H1 (cell line): Measurements from ENCODE around the gene APOBEC3G. TPM values are rescaled to one million over a fixed set of nuclear protein-coding genes. Genes with fewer than 3 reads are reported as not detected.

Experiments used
- ATF2 ChIP-seq: IDR thresholded peaks from 2 replicates; pipeline ENCODE4 v1.6.1; 2012; ENCODE audit warnings: low read length, inconsistent platforms
- BCL11A ChIP-seq, 2 experiments: IDR thresholded peaks; one replicate each; pipeline ENCODE4 v1.6.1; 2011; ENCODE audit warnings: low read depth in 2 of 2, low read length in 2 of 2, mild to moderate bottlenecking in 2 of 2
- CBX8 ChIP-seq: fragments of 300-800, 300-1000 bp; sonication (generic); IDR thresholded peaks from 2 replicates; pipeline ENCODE4 v1.7.1; 2016; ENCODE audit warnings: low read depth, low read length, borderline replicate concordance
- CHD2 ChIP-seq: IDR thresholded peaks from 2 replicates; pipeline ENCODE4 v1.6.1; 2012; ENCODE audit warnings: low read length, improper control_type of control experiment
- CHD7 ChIP-seq: fragments of 300-600 bp; sonication (generic); IDR thresholded peaks from 2 replicates; pipeline ENCODE4 v1.7.1; 2012; ENCODE audit warnings: low read length, moderate library complexity, mild to moderate bottlenecking, inconsistent platforms; ENCODE audit not compliant: insufficient replicate concordance
- JUN ChIP-seq: IDR thresholded peaks from 2 replicates; pipeline ENCODE4 v1.6.1; 2011; ENCODE audit warnings: low read depth, mild to moderate bottlenecking, improper control_type of control experiment, low read length
- MAFK ChIP-seq: IDR thresholded peaks from 2 replicates; pipeline ENCODE4 v1.6.1; 2012; ENCODE audit warnings: low read depth, mild to moderate bottlenecking, improper control_type of control experiment, low read length
- POU5F1 ChIP-seq: IDR thresholded peaks from 2 replicates; pipeline ENCODE4 v1.6.1; 2011; ENCODE audit warnings: low read depth, mild to moderate bottlenecking, low read length, moderate library complexity
- RAD21 ChIP-seq, 2 experiments: IDR thresholded peaks in 1 of 2; conservative IDR thresholded peaks in 1 of 2; 2 replicates each; pipeline ENCODE4 v1.6.1; 2011; ENCODE audit warnings: low read depth in 2 of 2, low read length in 2 of 2, improper control_type of control experiment in 1 of 2, inconsistent platforms in 1 of 2, mild to moderate bottlenecking in 1 of 2, moderate library complexity in 1 of 2
- polyA plus RNA-seq, 7 experiments: library from polyadenylated mRNA; depleted of rRNA in 3 of 7; stranded (reverse) in 5 of 7; unstranded in 2 of 7; fragments of >200 nt in 5 of 7; fragments of 200-250 nt in 2 of 7; gene quantifications; 1 replicate in 5 of 7; 2 replicates in 1 of 7; 4 replicates in 1 of 7; pipeline versions ENCODE4 v1.2.1 to v1.2.3, GENCODE V29; 2011 to 2013; ENCODE audit warnings: missing spikeins in 2 of 7, mixed read lengths in 2 of 7
- total RNA-seq: library from RNA; stranded (reverse); fragmentation: NEBNext Ultra II Directional; extraction: Animal tissue kit (Norgen Biotek cat#: 25700); gene quantifications from 2 replicates; pipeline ENCODE4 v1.2.1, GENCODE V29; 2021

The APOBEC3G gene
- total and polyA plus RNA-seq, 2 of the 8 experiments (the other 6 are each of a cell fraction or from before 2014, with no cell fraction given): 1.7 to 2.0 TPM

GRCh38 chr22:39090426-39091064 lies 13.5 kb downstream of the APOBEC3G start (continued):
- TF ChIP-seq CHD7 (no peak), CBX8 (no peak), JUN (no peak), CHD2 (no peak), RAD21 (IDR thresholded peaks at IDR 0.05 in 1 of 2, conservative IDR thresholded peaks at IDR 0.05 in 1 of 2; ENCODE audit: low read depth in 2 of 2, low read length in 2 of 2) (no peak), ATF2 (no peak), BCL11A (IDR thresholded peaks at IDR 0.05; ENCODE audit: low read depth in 2 of 2, low read length in 2 of 2) (no peak), POU5F1 (no peak), MAFK (no peak)
